GM10266 (cell line): Measurements from ENCODE around the gene EPB41L2.

Experiments
- DNase-seq: peaks from one replicate; pipeline ENCODE4 v3.0.0; 2012; ENCODE audit errors: extremely low spot score
- TF ChIP-seq, protein P1 (sequence below): IDR thresholded peaks from 2 replicates; pipeline ENCODE4 v1.5.1; 2012; ENCODE audit warnings: mild to moderate bottlenecking, low read depth; ENCODE audit not compliant: control insufficient read depth, insufficient read depth; ENCODE audit errors: missing control alignments

EPB41L2 gene

DNA sequence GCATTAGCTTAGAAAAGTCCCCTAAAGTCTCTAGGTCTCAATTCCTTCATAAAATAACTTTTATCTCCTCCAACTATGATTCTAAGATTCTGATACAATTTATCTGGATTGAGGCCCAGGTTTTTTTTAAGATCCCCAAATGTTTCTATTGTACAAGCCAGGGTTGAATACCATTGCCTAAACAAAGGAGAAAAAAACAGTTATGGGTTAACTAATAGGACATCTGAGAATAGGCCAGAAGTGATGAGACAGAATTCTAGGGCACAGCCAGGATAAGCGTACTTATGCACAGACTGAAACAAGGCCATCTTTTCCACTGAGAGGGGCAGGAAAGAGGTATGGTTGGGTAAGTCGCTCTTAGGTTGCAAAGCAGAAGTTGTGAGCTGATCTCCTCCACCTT, 26.4 kb downstream of the EPB41L2 start:
- TF ChIP-seq, protein P1, sequence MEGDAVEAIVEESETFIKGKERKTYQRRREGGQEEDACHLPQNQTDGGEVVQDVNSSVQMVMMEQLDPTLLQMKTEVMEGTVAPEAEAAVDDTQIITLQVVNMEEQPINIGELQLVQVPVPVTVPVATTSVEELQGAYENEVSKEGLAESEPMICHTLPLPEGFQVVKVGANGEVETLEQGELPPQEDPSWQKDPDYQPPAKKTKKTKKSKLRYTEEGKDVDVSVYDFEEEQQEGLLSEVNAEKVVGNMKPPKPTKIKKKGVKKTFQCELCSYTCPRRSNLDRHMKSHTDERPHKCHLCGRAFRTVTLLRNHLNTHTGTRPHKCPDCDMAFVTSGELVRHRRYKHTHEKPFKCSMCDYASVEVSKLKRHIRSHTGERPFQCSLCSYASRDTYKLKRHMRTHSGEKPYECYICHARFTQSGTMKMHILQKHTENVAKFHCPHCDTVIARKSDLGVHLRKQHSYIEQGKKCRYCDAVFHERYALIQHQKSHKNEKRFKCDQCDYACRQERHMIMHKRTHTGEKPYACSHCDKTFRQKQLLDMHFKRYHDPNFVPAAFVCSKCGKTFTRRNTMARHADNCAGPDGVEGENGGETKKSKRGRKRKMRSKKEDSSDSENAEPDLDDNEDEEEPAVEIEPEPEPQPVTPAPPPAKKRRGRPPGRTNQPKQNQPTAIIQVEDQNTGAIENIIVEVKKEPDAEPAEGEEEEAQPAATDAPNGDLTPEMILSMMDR: no peak
- no peak for DNase-seq

DNA sequence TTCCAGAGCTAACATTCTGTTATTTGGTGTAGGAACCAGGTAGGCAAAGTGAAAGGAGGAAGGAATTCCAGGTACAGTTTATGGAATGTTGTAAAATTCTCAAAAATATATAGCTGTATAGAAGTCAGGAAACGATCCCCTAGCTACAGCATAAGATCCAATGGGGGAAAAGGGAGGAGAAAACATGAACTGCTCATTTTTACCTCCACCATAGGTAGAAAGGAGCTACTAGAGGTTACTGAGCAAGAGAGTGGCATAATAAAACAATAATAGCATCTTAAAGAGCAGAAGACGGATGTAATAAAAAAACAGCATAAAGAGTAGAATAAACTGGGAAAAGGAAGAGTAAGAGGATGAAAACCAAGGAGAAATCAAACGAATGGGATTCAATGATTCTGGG, 26.9 kb downstream of the EPB41L2 start:
- TF ChIP-seq, protein P1: no peak
- DNase-seq: no peak

DNA sequence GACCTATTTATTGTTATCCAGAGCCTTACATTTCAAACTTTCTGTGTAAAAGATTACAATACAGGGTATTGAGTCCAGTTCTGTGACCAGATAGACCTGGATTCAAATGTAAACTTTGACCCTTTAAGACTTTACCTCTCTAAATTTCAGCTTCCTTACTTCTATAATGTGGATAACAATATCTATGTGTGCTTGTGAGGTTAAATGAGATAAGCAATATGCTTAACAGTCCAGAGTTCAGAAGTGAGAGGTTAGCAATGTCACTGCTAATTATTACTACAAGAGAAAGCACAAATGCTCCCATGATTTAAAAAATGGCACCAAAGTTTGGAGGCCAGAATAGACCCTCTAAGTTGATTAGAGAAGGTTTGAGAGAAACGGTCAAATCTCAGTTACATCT, 27.5 kb downstream of the EPB41L2 start:
- TF ChIP-seq, protein P1: no peak
- DNase-seq: no peak

DNA sequence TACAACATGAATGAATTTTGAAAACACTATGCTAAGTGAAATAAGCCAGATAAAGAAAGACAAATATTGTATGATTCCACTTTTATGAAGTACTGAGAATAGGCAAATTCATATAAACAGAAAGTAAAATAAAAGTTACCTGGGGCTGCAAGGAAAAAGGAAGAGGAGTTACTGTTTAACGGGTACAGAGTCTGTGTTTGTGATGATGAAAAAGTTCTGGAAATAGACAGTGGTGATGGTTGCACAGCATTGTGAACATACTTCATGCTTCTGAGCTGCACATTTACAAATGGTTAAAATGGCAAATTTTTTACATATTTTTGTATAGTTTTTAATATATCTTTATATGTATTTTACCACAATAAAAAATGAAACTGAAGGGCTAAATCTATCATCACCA, 29.4 kb downstream of the EPB41L2 start:
- no peak for DNase-seq
- TF ChIP-seq, protein P1: no peak

DNA sequence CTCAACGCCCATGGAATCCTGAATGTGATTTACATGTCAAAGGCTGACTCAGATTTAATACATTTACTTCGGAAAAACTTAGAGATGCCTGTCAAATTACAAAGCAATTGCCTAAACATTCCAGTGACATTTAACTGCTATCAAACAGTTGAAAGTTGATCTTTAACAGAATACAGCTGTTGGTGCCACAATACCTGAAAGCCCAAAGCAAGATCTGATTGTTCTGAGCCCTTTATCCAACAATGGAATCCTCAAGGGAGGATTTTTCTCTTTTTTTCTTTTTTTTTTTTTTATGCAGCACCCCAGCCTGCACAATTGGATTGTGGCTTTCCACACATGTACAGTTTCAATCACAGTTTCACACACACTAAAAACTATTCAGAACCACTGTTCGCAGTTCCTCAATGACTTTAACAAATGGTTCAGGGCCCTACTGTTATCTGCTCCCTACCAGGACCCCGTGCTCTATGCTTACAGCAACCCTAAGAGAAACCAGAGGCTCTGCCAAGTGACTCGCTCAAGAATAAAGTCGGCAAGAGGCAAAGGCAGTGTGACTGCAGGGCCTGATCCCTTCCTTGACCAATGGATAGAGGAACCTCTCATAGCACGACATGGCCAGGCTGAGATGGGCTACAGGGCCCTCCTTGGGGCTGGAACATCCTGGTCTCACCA, 33.3 kb downstream of the EPB41L2 start:
- peak; percentile 15 for DNase-seq
- TF ChIP-seq, protein P1: no peak

DNA sequence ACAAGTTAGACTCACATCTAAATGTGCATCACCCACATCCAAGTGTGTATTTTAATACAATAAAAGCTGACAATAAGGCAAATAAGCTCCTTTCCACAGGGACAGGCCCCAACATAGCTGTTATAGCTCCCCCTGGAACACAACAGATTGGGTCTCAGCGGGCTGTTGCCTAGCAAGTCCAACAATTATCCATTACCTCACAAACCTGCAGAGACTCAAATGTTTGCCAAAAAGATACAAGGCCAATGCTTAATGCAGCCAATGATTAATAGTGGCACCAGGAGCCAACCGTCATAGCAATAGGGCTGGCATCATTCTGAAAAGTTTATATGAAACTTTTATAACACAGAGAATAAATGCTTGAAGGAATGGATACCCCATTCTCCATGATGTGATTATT, 35.7 kb downstream of the EPB41L2 start:
- no peak for DNase-seq
- TF ChIP-seq, protein P1: no peak

DNA sequence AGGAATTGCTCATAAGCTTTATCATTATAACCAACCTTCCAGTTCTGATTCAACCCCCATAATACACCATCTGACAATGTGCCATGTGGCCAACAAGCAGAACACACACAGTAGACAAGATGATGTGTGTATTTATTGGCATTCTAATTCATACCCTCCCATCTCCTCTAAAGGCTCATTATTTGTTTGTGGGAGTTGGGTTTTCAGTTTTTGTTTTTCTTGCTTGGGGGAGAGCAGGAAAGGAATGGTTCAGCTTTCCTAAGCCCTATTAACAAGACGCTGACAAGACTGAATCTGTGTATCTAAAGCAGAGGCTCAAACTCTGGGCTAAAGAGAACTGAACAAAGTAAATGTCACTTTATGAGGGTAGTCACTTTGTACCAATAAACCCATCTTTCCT, 36.8 kb downstream of the EPB41L2 start:
- TF ChIP-seq, protein P1: no peak
- DNase-seq: no peak
